Endodermal cell (in vitro differentiated cells): ENCODE measurements around the gene WDR73. TPM values are rescaled to one million over a fixed set of nuclear protein-coding genes. Genes with fewer than 3 reads are reported as not detected.

Source experiments
- DNase-seq: peaks from one replicate; pipeline ENCODE4 v3.0.0-alpha.2; 2017
- H3K27ac ChIP-seq: 2 replicates; pipeline ENCODE4 v1.5.1; 2013; ENCODE audit warnings: mild to moderate bottlenecking, low read depth, low read length, moderate library complexity
- H3K27me3 ChIP-seq: 2 replicates; pipeline ENCODE4 v1.6.1; 2013; ENCODE audit warnings: mild to moderate bottlenecking, low read length, moderate library complexity; ENCODE audit not compliant: insufficient read depth, control insufficient read depth, poor library complexity, severe bottlenecking
- H3K36me3 ChIP-seq: 2 replicates; pipeline ENCODE4 v1.7.0; 2013; ENCODE audit warnings: mild to moderate bottlenecking, low read length, moderate library complexity; ENCODE audit not compliant: control insufficient read depth, insufficient read depth
- H3K4me1 ChIP-seq: one replicate; pipeline ENCODE4 v1.7.0; 2013; ENCODE audit warnings: low read length; ENCODE audit not compliant: control insufficient read depth, insufficient read depth
- H3K4me3 ChIP-seq: 2 replicates; pipeline ENCODE4 v1.5.1; 2013; ENCODE audit warnings: mild to moderate bottlenecking, low read length, moderate library complexity
- H3K9ac ChIP-seq: 2 replicates; pipeline ENCODE4 v1.6.1; 2013; ENCODE audit warnings: mild to moderate bottlenecking, low read length, moderate library complexity; ENCODE audit not compliant: poor library complexity, severe bottlenecking; ENCODE audit errors: extremely low read depth
- H3K9me3 ChIP-seq: 2 replicates; pipeline ENCODE4 v1.6.1; 2013; ENCODE audit warnings: mild to moderate bottlenecking, low read length, moderate library complexity; ENCODE audit not compliant: control insufficient read depth
- H3K27ac Mint-ChIP-seq: 2 replicates; pipeline ENCODE4 v1.8.0; 2020; ENCODE audit warnings: mixed read lengths
- H3K27me3 Mint-ChIP-seq: 2 replicates; pipeline ENCODE4 v1.8.0; 2021; ENCODE audit warnings: mild to moderate bottlenecking, mixed read lengths; ENCODE audit not compliant: insufficient read depth
- H3K36me3 Mint-ChIP-seq: 2 replicates; pipeline ENCODE4 v1.8.0; 2020; ENCODE audit warnings: low read depth, mixed read lengths
- H3K4me1 Mint-ChIP-seq: 2 replicates; pipeline ENCODE4 v1.8.0; 2020; ENCODE audit warnings: mixed read lengths
- H3K4me3 Mint-ChIP-seq: 2 replicates; pipeline ENCODE4 v1.8.0; 2020; ENCODE audit warnings: mild to moderate bottlenecking, moderate library complexity, mixed read lengths
- H3K9me3 Mint-ChIP-seq: 2 replicates; pipeline ENCODE4 v1.8.0; 2020; ENCODE audit warnings: mild to moderate bottlenecking, mixed read lengths
- CTCF ChIP-seq: fragments of 200-600 bp; sonication (generic); conservative IDR thresholded peaks from 2 replicates; pipeline ENCODE4 v1.5.0; 2021; ENCODE audit warnings: antibody characterized with exemption, mild to moderate bottlenecking
- WGBS, 2 experiments: methylation state at CpG; one replicate each; pipeline versions ENCODE4 v1.1.5 to v1.1.7; 2013; ENCODE audit warnings: missing lambda C conversion rate in 2 of 2, mixed read lengths in 1 of 2; ENCODE audit not compliant: insufficient coverage in 1 of 2, insufficient read length in 1 of 2; 5-methylcytosine and 5-hydroxymethylcytosine counted together
- total RNA-seq, 2 donors: library from RNA; stranded (reverse); fragmentation: NEBNext Ultra II Directional in 1 of 2; extraction: Animal tissue kit (Norgen Biotek cat#: 25700) in 1 of 2; gene quantifications; 2 replicates in 1 of 2; 3 replicates in 1 of 2; pipeline ENCODE4 v1.2.1, GENCODE V29; 2021

The WDR73 gene
- total RNA-seq, 2 donors from 2014 or later = 44.1 to 46.8 TPM

- peaks cover 10% of the 10 kb centered on the region for H3K4me1 ChIP-seq
- H3K27ac ChIP-seq = peak within 1 kb of the TSS; percentile 50
- H3K27me3 ChIP-seq = no peaks in the 10 kb centered on the region
- TF ChIP-seq CTCF = peak; percentile 87
- peak; percentile 96 for DNase-seq
- Mint-ChIP-seq H3K36me3 (peaks cover 5% of the 10 kb centered on the region), H3K9me3 (no peaks in the 10 kb centered on the region), H3K27ac (peak within 1 kb of the TSS; percentile 81), H3K4me1 (peaks cover 30% of the 10 kb centered on the region), H3K4me3 (peak within 1 kb of the TSS; percentile 56), H3K27me3 (peaks cover 20% of the 10 kb centered on the region)
- peaks cover 11% of the 10 kb centered on the region for H3K36me3 ChIP-seq
- H3K9me3 ChIP-seq = no peaks in the 10 kb centered on the region
- peak within 1 kb of the TSS; percentile 77 for H3K4me3 ChIP-seq
- peak within 1 kb of the TSS; percentile 40 for H3K9ac ChIP-seq
- WGBS, 2 experiments = 3 to 8% methylated on average over 23 to 61 of the region's 61 CpGs
Measured at GRCh38 chr15:84658080-84658787, 4.2 kb upstream of the WDR73 start, which contains the start of gene NMB. NMB (minus strand) TSS chr15:84658199; CDS start chr15:84658152, 47 bp downstream.

- no peak overlapping the region for H3K27ac Mint-ChIP-seq
- Histone ChIP-seq H3K36me3 (peaks cover 8% of the 10 kb centered on the region), H3K27ac (peak overlapping the region; percentile 22), H3K9me3 (no peaks in the 10 kb centered on the region), H3K4me3 (peak overlapping the region; percentile 77), H3K27me3 (no peaks in the 10 kb centered on the region), H3K4me1 (peaks cover 11% of the 10 kb centered on the region), H3K9ac (peak overlapping the region; percentile 40)
- peak overlapping the region; percentile 56 for H3K4me3 Mint-ChIP-seq
- WGBS, 2 experiments = 26 to 35% methylated on average over 10 to 17 of the region's 17 CpGs
- peaks cover 20% of the 10 kb centered on the region for H3K27me3 Mint-ChIP-seq
- no peaks in the 10 kb centered on the region for H3K9me3 Mint-ChIP-seq
- H3K36me3 Mint-ChIP-seq = peaks cover 5% of the 10 kb centered on the region
- no peak for DNase-seq
- TF ChIP-seq CTCF = no peak
- peaks cover 30% of the 10 kb centered on the region for H3K4me1 Mint-ChIP-seq
Measured at GRCh38 chr15:84657748-84658079, 3.6 kb upstream of the WDR73 start.

- Histone ChIP-seq H3K9me3 (no peaks in the 10 kb centered on the region), H3K27me3 (no peaks in the 10 kb centered on the region), H3K36me3 (peaks cover 10% of the 10 kb centered on the region), H3K4me1 (peaks cover 14% of the 10 kb centered on the region), H3K4me3 (no peak overlapping the region), H3K9ac (no peak overlapping the region), H3K27ac (no peak overlapping the region)
- DNase-seq = no peak
- peaks cover 7% of the 10 kb centered on the region for H3K36me3 Mint-ChIP-seq
- H3K27ac Mint-ChIP-seq = no peak overlapping the region
- peaks cover 20% of the 10 kb centered on the region for H3K27me3 Mint-ChIP-seq
- H3K4me1 Mint-ChIP-seq = peaks cover 30% of the 10 kb centered on the region
- peak overlapping the region; percentile 56 for H3K4me3 Mint-ChIP-seq
- TF ChIP-seq CTCF = no peak
- H3K9me3 Mint-ChIP-seq = no peaks in the 10 kb centered on the region
- 96 to 97% methylated on average over 6 to 7 of the region's 7 CpGs for WGBS, 2 experiments
Measured at GRCh38 chr15:84656972-84657371, 2.9 kb upstream of the WDR73 start.
